ENCODE results near the gene XIRP2. TPM values are rescaled to one million over a fixed set of nuclear protein-coding genes. Genes with fewer than 3 reads are reported as not detected.

XIRP2 gene
- total and polyA plus RNA-seq, 2 of the 8 experiments (the other 6 are each of a cell fraction or from before 2014, with no cell fraction given): 0.11 TPM; not detected in 1

GRCh38 chr2:167157523-167157922 is 269.2 kb downstream of the XIRP2 start:
- Histone ChIP-seq H2AK5ac (ENCODE audit: low read depth, low read length) (no peak overlapping the region), H2BK5ac (ENCODE audit: low read depth, low read length) (no peak overlapping the region), H3K23ac (ENCODE audit: insufficient read length) (no peak overlapping the region), H4K8ac (ENCODE audit: extremely low read depth, insufficient read depth, low read length) (no peak overlapping the region), H3K4me3 (ENCODE audit: extremely low read depth in 1 of 4, insufficient read depth in 2 of 4, low read depth in 3 of 4, low read length in 4 of 4) (no peak overlapping the region), H3K9ac (replicated peaks in 1 of 4; ENCODE audit: extremely low read depth in 1 of 4, low read depth in 3 of 4, low read length in 3 of 4) (no peak overlapping the region), H4K91ac (replicated peaks; ENCODE audit: insufficient read length, low read length) (no peak overlapping the region), H3K9me3 (ENCODE audit: insufficient read depth in 2 of 2, low read depth in 1 of 2, low read length in 1 of 2) (peaks cover 8 to 14% of the 10 kb centered on the region in 2 experiments; a peak in 3 of 4 replicates), H2BK12ac (ENCODE audit: low read depth, low read length) (no peak overlapping the region), H4K20me1 (replicated peaks in 1 of 2; ENCODE audit: control insufficient read depth in 1 of 2, insufficient read depth in 2 of 2, low read length in 2 of 2) (no peaks in the 10 kb centered on the region), H3K36me3 (ENCODE audit: control insufficient read depth in 2 of 4, insufficient read depth in 4 of 4, low read length in 3 of 4) (no peaks in the 10 kb centered on the region), H3K4me2 (ENCODE audit: insufficient read depth in 1 of 2, low read depth in 2 of 2, low read length in 2 of 2) (no peak overlapping the region), H2BK120ac (replicated peaks; ENCODE audit: low read depth, low read length) (no peak overlapping the region), H3K79me1 (ENCODE audit: low read depth, low read length) (no peaks in the 10 kb centered on the region), H3K4ac (replicated peaks; ENCODE audit: insufficient read length, low read depth, low read length) (no peak overlapping the region), H4K5ac (ENCODE audit: insufficient read length, low read depth, low read length) (no peak overlapping the region), H3K27me3 (replicated peaks in 1 of 4; ENCODE audit: control insufficient read depth in 3 of 4, extremely low read depth in 1 of 4, insufficient read depth in 3 of 4, low read length in 3 of 4) (no peaks in the 10 kb centered on the region), H2BK20ac (ENCODE audit: low read length) (no peak overlapping the region), H3K79me2 (ENCODE audit: control insufficient read depth in 1 of 2, insufficient read depth in 2 of 2, low read length in 2 of 2) (no peaks in the 10 kb centered on the region), H3K14ac (ENCODE audit: insufficient read length) (no peak overlapping the region), H3K56ac (replicated peaks; ENCODE audit: insufficient read length, low read depth, low read length) (no peak overlapping the region), H3K27ac (ENCODE audit: low read depth, low read length) (no peak overlapping the region), H3K18ac (ENCODE audit: extremely low read depth, low read length) (no peak overlapping the region), H2BK15ac (ENCODE audit: low read length) (no peak overlapping the region), H3K23me2 (ENCODE audit: low read depth, low read length) (no peaks in the 10 kb centered on the region), H3K4me1 (replicated peaks in 1 of 4; ENCODE audit: control insufficient read depth in 3 of 4, insufficient read depth in 4 of 4, low read length in 3 of 4) (no peaks in the 10 kb centered on the region), H2AFZ (ENCODE audit: low read length) (no peak overlapping the region)
- ChIA-PET CTCF (ENCODE audit: partially characterized antibody) (interaction anchor here (1.1 kb wide), 1 partner anchor 54 kb away, joined by 3 read pairs; no protein-coding TSS in a partner anchor), POLR2A (ENCODE audit: partially characterized antibody) (no interaction called here)
- 87% methylated on average over 1 of the region's 1 CpG; no CpG with 5 or more reads in 1 of the 2 experiments for WGBS, 2 experiments (ENCODE audit: extremely low coverage in 1 of 2, insufficient coverage in 1 of 2, insufficient read length in 1 of 2, insufficient replicate concordance in 2 of 2, low coverage in 1 of 2, low lambda C conversion rate in 2 of 2, missing lambda C conversion rate in 1 of 2)
- FAIRE-seq (no peak), DNase-seq (ENCODE audit: low read depth in 1 of 2, low spot score in 2 of 2) (no peak)
- TF ChIP-seq ATF3 (IDR thresholded peaks at IDR 0.05; ENCODE audit: insufficient read depth, low read depth, low read length): no peak
- no peak for TF ChIP-seq CEBPB (IDR thresholded peaks at IDR 0.05; ENCODE audit: low read depth, low read length)
- no peak for TF ChIP-seq CBX8 (IDR thresholded peaks at IDR 0.05; ENCODE audit: borderline replicate concordance, low read depth, low read length)
- no peak for TF ChIP-seq SP4 (IDR thresholded peaks at IDR 0.05; ENCODE audit: low read length)
- no peak for TF ChIP-seq BCL11A (IDR thresholded peaks at IDR 0.05; ENCODE audit: low read depth in 2 of 2, low read length in 2 of 2)
- TF ChIP-seq MAFK (IDR thresholded peaks at IDR 0.05; ENCODE audit: low read depth, low read length): no peak
- no peak for TF ChIP-seq RBBP5 (IDR thresholded peaks at IDR 0.05; ENCODE audit: borderline replicate concordance, low read depth, low read length)
- no peak for TF ChIP-seq HDAC2 (IDR thresholded peaks at IDR 0.05; ENCODE audit: borderline replicate concordance in 1 of 2, low read depth in 2 of 2, low read length in 2 of 2)
- no peak for TF ChIP-seq POLR2A (IDR thresholded peaks at IDR 0.05; ENCODE audit: control extremely low read depth in 1 of 2, low read depth in 2 of 2, low read length in 2 of 2)
- TF ChIP-seq PHF8 (conservative IDR thresholded peaks at IDR 0.05; ENCODE audit: low read depth, low read length): no peak
- TF ChIP-seq ASH2L (IDR thresholded peaks at IDR 0.05; ENCODE audit: low read length): no peak

Data from H1 (cell line).